ENCODE measurements around the gene MICAL2.

Gene MICAL2

DNA sequence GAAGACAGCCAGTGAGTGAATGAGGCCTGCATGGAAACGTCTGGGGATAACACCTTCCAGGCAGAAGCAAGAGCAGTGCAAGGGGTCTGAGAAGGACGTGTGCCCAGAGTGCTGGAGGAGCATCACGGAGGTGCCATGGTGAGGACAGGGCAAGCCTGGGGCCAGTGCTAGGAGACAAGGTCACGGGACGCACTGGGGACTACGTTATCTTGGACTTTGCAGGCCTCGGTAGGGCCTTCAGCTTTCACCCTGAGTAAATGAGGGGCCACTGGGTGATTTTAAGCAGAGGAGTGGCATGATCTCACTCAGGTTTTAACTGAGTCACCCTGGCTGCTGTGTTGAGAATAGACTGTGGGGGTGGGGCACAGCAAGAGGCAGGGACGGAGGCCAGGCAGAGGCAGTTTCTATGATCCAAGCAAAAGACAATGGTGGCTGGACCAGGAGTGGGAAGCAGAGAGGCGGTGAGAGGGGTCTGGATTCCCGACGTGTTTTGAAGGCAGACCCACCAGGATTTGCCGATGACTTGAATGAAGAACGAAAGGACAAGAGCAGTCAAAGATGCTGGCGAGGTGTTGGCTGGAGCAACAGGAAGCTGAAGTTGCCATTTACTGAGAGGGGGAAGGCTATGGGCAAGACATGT is 164.3 kb downstream of the MICAL2 start:
- Histone ChIP-seq H3K4me2 (ENCODE audit: low read length) (no peak overlapping the region), H3K4me1 (ENCODE audit: low read length) (no peaks in the 10 kb centered on the region), H3K36me3 (replicated peaks; ENCODE audit: low read depth, low read length) (no peaks in the 10 kb centered on the region), H3K9ac (ENCODE audit: low read length) (no peak overlapping the region), H3K4me3 (ENCODE audit: low read length) (no peak overlapping the region), H3K27me3 (ENCODE audit: low read depth, low read length) (no peaks in the 10 kb centered on the region), H3K27ac (ENCODE audit: low read length) (no peak overlapping the region), H4K20me1 (ENCODE audit: insufficient read depth, low read length) (no peaks in the 10 kb centered on the region), H3K9me3 (ENCODE audit: insufficient read depth, low read length) (no peaks in the 10 kb centered on the region), H3K79me2 (ENCODE audit: low read length) (no peaks in the 10 kb centered on the region), H2AFZ (ENCODE audit: low read depth, low read length) (no peak overlapping the region)
- TF ChIP-seq, protein P1, sequence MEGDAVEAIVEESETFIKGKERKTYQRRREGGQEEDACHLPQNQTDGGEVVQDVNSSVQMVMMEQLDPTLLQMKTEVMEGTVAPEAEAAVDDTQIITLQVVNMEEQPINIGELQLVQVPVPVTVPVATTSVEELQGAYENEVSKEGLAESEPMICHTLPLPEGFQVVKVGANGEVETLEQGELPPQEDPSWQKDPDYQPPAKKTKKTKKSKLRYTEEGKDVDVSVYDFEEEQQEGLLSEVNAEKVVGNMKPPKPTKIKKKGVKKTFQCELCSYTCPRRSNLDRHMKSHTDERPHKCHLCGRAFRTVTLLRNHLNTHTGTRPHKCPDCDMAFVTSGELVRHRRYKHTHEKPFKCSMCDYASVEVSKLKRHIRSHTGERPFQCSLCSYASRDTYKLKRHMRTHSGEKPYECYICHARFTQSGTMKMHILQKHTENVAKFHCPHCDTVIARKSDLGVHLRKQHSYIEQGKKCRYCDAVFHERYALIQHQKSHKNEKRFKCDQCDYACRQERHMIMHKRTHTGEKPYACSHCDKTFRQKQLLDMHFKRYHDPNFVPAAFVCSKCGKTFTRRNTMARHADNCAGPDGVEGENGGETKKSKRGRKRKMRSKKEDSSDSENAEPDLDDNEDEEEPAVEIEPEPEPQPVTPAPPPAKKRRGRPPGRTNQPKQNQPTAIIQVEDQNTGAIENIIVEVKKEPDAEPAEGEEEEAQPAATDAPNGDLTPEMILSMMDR (IDR thresholded peaks at IDR 0.05; ENCODE audit: low read depth, low read length): no peak
- TF ChIP-seq EZH2phosphoT487 (IDR thresholded peaks at IDR 0.05; ENCODE audit: low read depth): no peak

GRCh38 chr11:12275818-12276217 is 165.4 kb downstream of the MICAL2 start:
- H3K27ac ChIP-seq (ENCODE audit: low read length): no peak overlapping the region
- H3K36me3 ChIP-seq (replicated peaks; ENCODE audit: low read depth, low read length): no peaks in the 10 kb centered on the region
- no peaks in the 10 kb centered on the region for H3K27me3 ChIP-seq (ENCODE audit: low read depth, low read length)

GRCh38 chr11:12276356-12276755 is 166.0 kb downstream of the MICAL2 start:
- Histone ChIP-seq H2AFZ (ENCODE audit: low read depth, low read length) (no peak overlapping the region), H3K9ac (ENCODE audit: low read length) (no peak overlapping the region), H3K4me3 (ENCODE audit: low read length) (no peak overlapping the region), H4K20me1 (ENCODE audit: insufficient read depth, low read length) (no peaks in the 10 kb centered on the region), H3K27me3 (ENCODE audit: low read depth, low read length) (no peaks in the 10 kb centered on the region), H3K4me1 (ENCODE audit: low read length) (no peaks in the 10 kb centered on the region), H3K36me3 (replicated peaks; ENCODE audit: low read depth, low read length) (no peaks in the 10 kb centered on the region), H3K4me2 (ENCODE audit: low read length) (no peak overlapping the region), H3K9me3 (ENCODE audit: insufficient read depth, low read length) (no peaks in the 10 kb centered on the region), H3K79me2 (ENCODE audit: low read length) (no peaks in the 10 kb centered on the region), H3K27ac (ENCODE audit: low read length) (no peak overlapping the region)
- TF ChIP-seq, protein P1 (IDR thresholded peaks at IDR 0.05; ENCODE audit: low read depth, low read length): no peak
- TF ChIP-seq EZH2phosphoT487 (IDR thresholded peaks at IDR 0.05; ENCODE audit: low read depth): no peak

More at GRCh38 chr11:12275818-12276217, 165.4 kb downstream of the MICAL2 start:
- H4K20me1 ChIP-seq (ENCODE audit: insufficient read depth, low read length): no peaks in the 10 kb centered on the region
- TF ChIP-seq EZH2phosphoT487 (IDR thresholded peaks at IDR 0.05; ENCODE audit: low read depth): no peak
- TF ChIP-seq, protein P1 (IDR thresholded peaks at IDR 0.05; ENCODE audit: low read depth, low read length): no peak
- no peak overlapping the region for H3K4me3 ChIP-seq (ENCODE audit: low read length)
- H3K9me3 ChIP-seq (ENCODE audit: insufficient read depth, low read length): no peaks in the 10 kb centered on the region
- no peaks in the 10 kb centered on the region for H3K79me2 ChIP-seq (ENCODE audit: low read length)
- no peaks in the 10 kb centered on the region for H3K4me1 ChIP-seq (ENCODE audit: low read length)
- H2AFZ ChIP-seq (ENCODE audit: low read depth, low read length): no peak overlapping the region
- H3K4me2 ChIP-seq (ENCODE audit: low read length): no peak overlapping the region
- no peak overlapping the region for H3K9ac ChIP-seq (ENCODE audit: low read length)

- Histone ChIP-seq H3K36me3 (replicated peaks; ENCODE audit: low read depth, low read length) (no peaks in the 10 kb centered on the region), H3K27ac (ENCODE audit: low read length) (no peak overlapping the region), H2AFZ (ENCODE audit: low read depth, low read length) (no peak overlapping the region), H3K79me2 (ENCODE audit: low read length) (no peaks in the 10 kb centered on the region), H3K4me2 (ENCODE audit: low read length) (no peak overlapping the region), H3K9me3 (ENCODE audit: insufficient read depth, low read length) (no peaks in the 10 kb centered on the region), H4K20me1 (ENCODE audit: insufficient read depth, low read length) (no peaks in the 10 kb centered on the region), H3K4me3 (ENCODE audit: low read length) (no peak overlapping the region), H3K9ac (ENCODE audit: low read length) (no peak overlapping the region), H3K27me3 (ENCODE audit: low read depth, low read length) (no peaks in the 10 kb centered on the region), H3K4me1 (ENCODE audit: low read length) (no peaks in the 10 kb centered on the region)
- TF ChIP-seq, protein P1 (IDR thresholded peaks at IDR 0.05; ENCODE audit: low read depth, low read length): no peak
- TF ChIP-seq EZH2phosphoT487 (IDR thresholded peaks at IDR 0.05; ENCODE audit: low read depth): no peak
Measured at GRCh38 chr11:12276831-12277475, 166.6 kb downstream of the MICAL2 start.
